ENCODE measurements around the gene CDKN1A. TPM values are rescaled to one million over a fixed set of nuclear protein-coding genes. Genes with fewer than 3 reads are reported as not detected.
"Not testable (repeated sequence)": the region's sequence is repeated elsewhere in the genome, so short reads cannot be mapped to it uniquely, and the experiment has no call there.

The CDKN1A gene
- total RNA-seq, 2 donors from 2014 or later, result 31.5 to 83.0 TPM

- intact Hi-C loops (cut with DNase I), result no loop called here
- no peak for ATAC-seq
- no peak for DNase-seq
These were observed 26.7 kb upstream of the CDKN1A start for GRCh38 chr6:36651659-36652379.

- ATAC-seq; intact Hi-C loops (cut with DNase I); DNase-seq: not testable (repeated sequence)
These were observed 24.0 kb upstream of the CDKN1A start for GRCh38 chr6:36654469-36654868.

GRCh38 chr6:36655085-36655724 is 23.3 kb upstream of the CDKN1A start:
- intact Hi-C loops (cut with DNase I), result no loop called here
- ATAC-seq (no peak), DNase-seq (no peak)

GRCh38 chr6:36656441-36656840 is 22.1 kb upstream of the CDKN1A start:
- DNase-seq (no peak), ATAC-seq (no peak)
- intact Hi-C loops (cut with DNase I), result no loop called here

GRCh38 chr6:36657271-36657670 is 21.2 kb upstream of the CDKN1A start:
- ATAC-seq, result no peak
- intact Hi-C loops (cut with DNase I), result no loop called here

GRCh38 chr6:36657942-36658544 is 20.5 kb upstream of the CDKN1A start:
- ATAC-seq, result no peak
- no peak for DNase-seq
- intact Hi-C loops (cut with DNase I), result no loop called here

More at GRCh38 chr6:36657271-36657670, 21.2 kb upstream of the CDKN1A start:
- DNase-seq, result no peak

- ATAC-seq, result peak in 1 of 2 donors; percentile 33
- intact Hi-C loops (cut with DNase I), result no loop called here
- DNase-seq, result no peak
These were observed 19.2 kb upstream of the CDKN1A start for GRCh38 chr6:36659271-36659670.

GRCh38 chr6:36660771-36661471 is 17.6 kb upstream of the CDKN1A start:
- intact Hi-C loops (cut with DNase I), result no loop called here
- peak; percentile 84 to 86 for ATAC-seq
- DNase-seq, result peak; percentile 84

GRCh38 chr6:36662380-36662779 is 16.1 kb upstream of the CDKN1A start:
- intact Hi-C loops (cut with DNase I), result no loop called here
- no peak for ATAC-seq
- no peak for DNase-seq

- no peak for ATAC-seq
These were observed 15.7 kb upstream of the CDKN1A start for GRCh38 chr6:36662827-36663256.

GRCh38 chr6:36663504-36664446 is 14.7 kb upstream of the CDKN1A start:
- intact Hi-C loops (cut with DNase I), result no loop called here
- ATAC-seq, result no peak
- no peak for DNase-seq

More at GRCh38 chr6:36662827-36663256, 15.7 kb upstream of the CDKN1A start:
- intact Hi-C loops (cut with DNase I), result no loop called here
- DNase-seq, result no peak

GRCh38 chr6:36665180-36665579 is 13.3 kb upstream of the CDKN1A start:
- no peak for DNase-seq
- intact Hi-C loops (cut with DNase I), result no loop called here
- ATAC-seq, result no peak

- no peak for DNase-seq
- no peak for ATAC-seq
- intact Hi-C loops (cut with DNase I), result no loop called here
These were observed 12.2 kb upstream of the CDKN1A start for GRCh38 chr6:36666287-36666686.

- DNase-seq, result peak; percentile 83
- peak; percentile 92 to 95 for ATAC-seq
- intact Hi-C loops (cut with DNase I), result no loop called here
These were observed 11.5 kb upstream of the CDKN1A start for GRCh38 chr6:36666826-36667591.

- no peak for ATAC-seq
- DNase-seq, result no peak
- intact Hi-C loops (cut with DNase I), result no loop called here
These were observed 9.9 kb upstream of the CDKN1A start for GRCh38 chr6:36668591-36668990.

- DNase-seq (no peak), ATAC-seq (no peak)
- intact Hi-C loops (cut with DNase I), result no loop called here
These were observed 9.5 kb upstream of the CDKN1A start for GRCh38 chr6:36669002-36669401.

- intact Hi-C loops (cut with DNase I), result no loop called here
- DNase-seq, result no peak
- ATAC-seq, result no peak
These were observed 8.2 kb upstream of the CDKN1A start for GRCh38 chr6:36670271-36670670.

Measured in left cardiac atrium (tissue), 4 donors.